ENCODE results near the gene ARR3. TPM values are rescaled to one million over a fixed set of nuclear protein-coding genes. Genes with fewer than 3 reads are reported as not detected.

ARR3 gene
- polyA plus RNA-seq, 1 donor from 2014 or later: not detected

GRCh38 chrX:70252491-70252890 lies 15.6 kb upstream of the ARR3 start:
- Histone ChIP-seq H4K20me1 (ENCODE audit: insufficient read depth) (no peaks in the 10 kb centered on the region), H3K9me2 (ENCODE audit: insufficient read depth, low read length) (no peaks in the 10 kb centered on the region), H3K27me3 (ENCODE audit: insufficient read depth, low read depth, low read length) (no peaks in the 10 kb centered on the region), H3K36me3 (ENCODE audit: insufficient read depth, low read length) (no peaks in the 10 kb centered on the region), H3K27ac (ENCODE audit: low read length) (no peak overlapping the region), H3K4me3 (ENCODE audit: low read length) (no peak overlapping the region), H2AFZ (ENCODE audit: low read depth, low read length) (no peak overlapping the region), H3F3A (ENCODE audit: insufficient read depth, low read length, poor library complexity, severe bottlenecking) (no peaks in the 10 kb centered on the region), H3K4me2 (ENCODE audit: low read length) (no peak overlapping the region), H3K79me2 (replicated peaks; ENCODE audit: insufficient read depth, low read length) (no peaks in the 10 kb centered on the region), H3K9me3 (ENCODE audit: low read length) (no peaks in the 10 kb centered on the region), H3K9ac (ENCODE audit: low read length) (no peak overlapping the region)
- TF ChIP-seq TAF1 (IDR thresholded peaks at IDR 0.05; ENCODE audit: low read depth): no peak
- TF ChIP-seq EP300 (conservative IDR thresholded peaks at IDR 0.05; ENCODE audit: poor library complexity, severe bottlenecking): no peak
- TF ChIP-seq SMC3 (conservative IDR thresholded peaks at IDR 0.05; ENCODE audit: poor library complexity): no peak
- no peak for TF ChIP-seq EZH2 (IDR thresholded peaks at IDR 0.05; ENCODE audit: borderline replicate concordance, insufficient read depth, low read length, poor library complexity, severe bottlenecking)
- TF ChIP-seq REST (IDR thresholded peaks at IDR 0.05; ENCODE audit: borderline replicate concordance): no peak
- no peak for TF ChIP-seq RAD21 (conservative IDR thresholded peaks at IDR 0.05)
- TF ChIP-seq POLR2AphosphoS5 (IDR thresholded peaks at IDR 0.05): no peak

GRCh38 chrX:70253377-70254062 lies 14.6 kb upstream of the ARR3 start:
- Histone ChIP-seq H3K4me3 (ENCODE audit: low read length) (no peak overlapping the region), H3K4me2 (ENCODE audit: low read length) (no peak overlapping the region), H4K20me1 (ENCODE audit: insufficient read depth) (no peaks in the 10 kb centered on the region), H3K27ac (ENCODE audit: low read length) (no peak overlapping the region), H3K36me3 (ENCODE audit: insufficient read depth, low read length) (no peaks in the 10 kb centered on the region), H3F3A (ENCODE audit: insufficient read depth, low read length, poor library complexity, severe bottlenecking) (no peaks in the 10 kb centered on the region), H3K79me2 (replicated peaks; ENCODE audit: insufficient read depth, low read length) (no peaks in the 10 kb centered on the region), H3K9me2 (ENCODE audit: insufficient read depth, low read length) (no peaks in the 10 kb centered on the region), H3K27me3 (ENCODE audit: insufficient read depth, low read depth, low read length) (no peaks in the 10 kb centered on the region), H2AFZ (ENCODE audit: low read depth, low read length) (no peak overlapping the region), H3K9me3 (ENCODE audit: low read length) (no peaks in the 10 kb centered on the region), H3K9ac (ENCODE audit: low read length) (no peak overlapping the region)
- TF ChIP-seq RAD21 (conservative IDR thresholded peaks at IDR 0.05) (no peak), REST (IDR thresholded peaks at IDR 0.05; ENCODE audit: borderline replicate concordance) (no peak), EZH2 (IDR thresholded peaks at IDR 0.05; ENCODE audit: borderline replicate concordance, insufficient read depth, low read length, poor library complexity, severe bottlenecking) (no peak), POLR2AphosphoS5 (IDR thresholded peaks at IDR 0.05) (no peak), SMC3 (conservative IDR thresholded peaks at IDR 0.05; ENCODE audit: poor library complexity) (no peak), MXI1 (conservative IDR thresholded peaks at IDR 0.05; ENCODE audit: poor library complexity, severe bottlenecking) (no peak), EP300 (conservative IDR thresholded peaks at IDR 0.05; ENCODE audit: poor library complexity, severe bottlenecking) (no peak), CTCF (IDR thresholded peaks at IDR 0.05; ENCODE audit: poor library complexity, severe bottlenecking) (no peak), TAF1 (IDR thresholded peaks at IDR 0.05; ENCODE audit: low read depth) (no peak)
